Skeletal muscle satellite cell (primary cell): ENCODE measurements around the gene SMLR1.

Source experiments
- H3K27me3 ChIP-seq: 2 replicates; pipeline ENCODE4 v1.7.0; 2013; ENCODE audit warnings: low read length; ENCODE audit not compliant: control insufficient read depth, insufficient read depth
- H3K36me3 ChIP-seq: 2 replicates; pipeline ENCODE4 v1.7.0; 2013; ENCODE audit warnings: mild to moderate bottlenecking, control low read depth, low read length; ENCODE audit not compliant: insufficient read depth
- H3K4me1 ChIP-seq: 2 replicates; pipeline ENCODE4 v1.7.0; 2013; ENCODE audit warnings: low read length; ENCODE audit not compliant: control insufficient read depth, insufficient read depth
- H3K4me2 ChIP-seq: 2 replicates; pipeline ENCODE4 v1.7.0; 2013; ENCODE audit warnings: mild to moderate bottlenecking, low read length
- H3K4me3 ChIP-seq: 2 replicates; pipeline ENCODE4 v1.7.0; 2013; ENCODE audit warnings: low read length
- H3K9ac ChIP-seq: 2 replicates; pipeline ENCODE4 v1.7.0; 2013; ENCODE audit warnings: mild to moderate bottlenecking, low read depth, low read length, moderate library complexity
- H3K9me3 ChIP-seq: replicated peaks from 2 replicates; pipeline ENCODE4 v1.7.0; 2013; ENCODE audit warnings: mild to moderate bottlenecking, control low read depth, low read length

SMLR1 gene

GRCh38 chr6:130841128-130841728, 14.0 kb downstream of the SMLR1 start:
- peaks cover 5% of the 10 kb centered on the region for H3K4me1 ChIP-seq
- H3K36me3 ChIP-seq = no peaks in the 10 kb centered on the region
- H3K9ac ChIP-seq = no peak overlapping the region
- H3K9me3 ChIP-seq = no peaks in the 10 kb centered on the region
- H3K27me3 ChIP-seq = no peaks in the 10 kb centered on the region
- no peak overlapping the region for H3K4me2 ChIP-seq
- H3K4me3 ChIP-seq = no peak overlapping the region

GRCh38 chr6:130843575-130844320, 16.5 kb downstream of the SMLR1 start:
- Histone ChIP-seq H3K9me3 (no peaks in the 10 kb centered on the region), H3K36me3 (no peaks in the 10 kb centered on the region), H3K4me2 (no peak overlapping the region), H3K9ac (no peak overlapping the region), H3K4me1 (peaks cover 5% of the 10 kb centered on the region), H3K27me3 (no peaks in the 10 kb centered on the region), H3K4me3 (no peak overlapping the region)

GRCh38 chr6:130846501-130846900, 19.3 kb downstream of the SMLR1 start:
- no peaks in the 10 kb centered on the region for H3K36me3 ChIP-seq
- peaks cover under 1% of the 10 kb centered on the region for H3K4me1 ChIP-seq
- no peaks in the 10 kb centered on the region for H3K27me3 ChIP-seq
- no peaks in the 10 kb centered on the region for H3K9me3 ChIP-seq
- H3K9ac ChIP-seq = no peak overlapping the region
- H3K4me3 ChIP-seq = no peak overlapping the region
- no peak overlapping the region for H3K4me2 ChIP-seq

GRCh38 chr6:130847001-130847910, 20.1 kb downstream of the SMLR1 start:
- Histone ChIP-seq H3K36me3 (no peaks in the 10 kb centered on the region), H3K9ac (no peak overlapping the region), H3K4me2 (no peak overlapping the region), H3K4me1 (no peaks in the 10 kb centered on the region), H3K4me3 (no peak overlapping the region), H3K27me3 (no peaks in the 10 kb centered on the region), H3K9me3 (no peaks in the 10 kb centered on the region)

GRCh38 chr6:130848945-130849344, 21.7 kb downstream of the SMLR1 start:
- peaks cover 14% of the 10 kb centered on the region for H3K4me1 ChIP-seq
- H3K4me3 ChIP-seq = no peak overlapping the region
- H3K9ac ChIP-seq = no peak overlapping the region
- no peaks in the 10 kb centered on the region for H3K36me3 ChIP-seq
- no peak overlapping the region for H3K4me2 ChIP-seq
- H3K27me3 ChIP-seq = no peaks in the 10 kb centered on the region
- no peaks in the 10 kb centered on the region for H3K9me3 ChIP-seq

GRCh38 chr6:130849594-130849993, 22.4 kb downstream of the SMLR1 start:
- Histone ChIP-seq H3K4me1 (peaks cover 18% of the 10 kb centered on the region), H3K9ac (no peak overlapping the region), H3K4me2 (no peak overlapping the region), H3K9me3 (no peaks in the 10 kb centered on the region), H3K4me3 (no peak overlapping the region), H3K36me3 (no peaks in the 10 kb centered on the region), H3K27me3 (no peaks in the 10 kb centered on the region)

- no peaks in the 10 kb centered on the region for H3K36me3 ChIP-seq
- H3K9me3 ChIP-seq = no peaks in the 10 kb centered on the region
- no peak overlapping the region for H3K4me2 ChIP-seq
- no peak overlapping the region for H3K9ac ChIP-seq
- no peaks in the 10 kb centered on the region for H3K27me3 ChIP-seq
- H3K4me3 ChIP-seq = no peak overlapping the region
- H3K4me1 ChIP-seq = peaks cover 18% of the 10 kb centered on the region
Observed at GRCh38 chr6:130851026-130851425, 23.8 kb downstream of the SMLR1 start.

GRCh38 chr6:130852844-130853554, 25.8 kb downstream of the SMLR1 start:
- no peak overlapping the region for H3K4me2 ChIP-seq
- H3K9me3 ChIP-seq = no peaks in the 10 kb centered on the region
- no peak overlapping the region for H3K9ac ChIP-seq
- no peaks in the 10 kb centered on the region for H3K27me3 ChIP-seq
- H3K4me1 ChIP-seq = peaks cover 18% of the 10 kb centered on the region
- H3K4me3 ChIP-seq = no peak overlapping the region
- no peaks in the 10 kb centered on the region for H3K36me3 ChIP-seq

GRCh38 chr6:130853555-130854183, 26.5 kb downstream of the SMLR1 start:
- Histone ChIP-seq H3K4me3 (no peak overlapping the region), H3K4me2 (peak overlapping the region; percentile 17), H3K36me3 (no peaks in the 10 kb centered on the region), H3K27me3 (no peaks in the 10 kb centered on the region), H3K9me3 (no peaks in the 10 kb centered on the region), H3K9ac (no peak overlapping the region), H3K4me1 (peaks cover 18% of the 10 kb centered on the region)

DNA sequence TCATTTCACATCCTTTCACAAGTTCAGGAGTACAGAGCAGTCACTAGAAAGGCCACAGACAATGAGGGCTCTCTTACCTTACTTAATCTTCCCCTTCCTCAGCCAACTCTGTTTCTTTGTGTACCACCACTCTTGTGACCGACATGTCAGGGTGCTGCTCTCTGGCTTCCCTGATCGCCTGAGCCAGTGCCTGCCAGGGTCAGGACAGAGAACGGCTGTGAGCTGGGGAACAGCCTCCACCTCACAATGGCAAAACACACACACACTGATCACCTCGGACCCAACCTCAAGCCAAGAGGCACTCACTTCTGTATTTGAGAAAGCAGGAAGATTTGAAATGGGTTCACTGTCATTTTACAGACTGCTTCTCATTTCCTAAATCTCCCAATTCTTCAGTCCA, 30.8 kb downstream of the SMLR1 start:
- Histone ChIP-seq H3K36me3 (peaks cover 6% of the 10 kb centered on the region), H3K9me3 (no peaks in the 10 kb centered on the region), H3K4me1 (peaks cover 13% of the 10 kb centered on the region), H3K4me3 (no peak overlapping the region), H3K27me3 (no peaks in the 10 kb centered on the region), H3K4me2 (no peak overlapping the region), H3K9ac (no peak overlapping the region)
